Panc1 (cell line): ENCODE data around the gene LRRC59.

Source experiments
- POLR2AphosphoS5 ChIP-seq: IDR thresholded peaks from 2 replicates; pipeline ENCODE4 v1.6.1; 2012; ENCODE audit warnings: mild to moderate bottlenecking, low read depth, low read length, moderate library complexity
- TF ChIP-seq, protein P1 (sequence below): fragments of 450-650 bp; IDR thresholded peaks from 2 replicates; pipeline ENCODE4 v1.5.1; 2017; ENCODE audit warnings: mild to moderate bottlenecking

DNA sequence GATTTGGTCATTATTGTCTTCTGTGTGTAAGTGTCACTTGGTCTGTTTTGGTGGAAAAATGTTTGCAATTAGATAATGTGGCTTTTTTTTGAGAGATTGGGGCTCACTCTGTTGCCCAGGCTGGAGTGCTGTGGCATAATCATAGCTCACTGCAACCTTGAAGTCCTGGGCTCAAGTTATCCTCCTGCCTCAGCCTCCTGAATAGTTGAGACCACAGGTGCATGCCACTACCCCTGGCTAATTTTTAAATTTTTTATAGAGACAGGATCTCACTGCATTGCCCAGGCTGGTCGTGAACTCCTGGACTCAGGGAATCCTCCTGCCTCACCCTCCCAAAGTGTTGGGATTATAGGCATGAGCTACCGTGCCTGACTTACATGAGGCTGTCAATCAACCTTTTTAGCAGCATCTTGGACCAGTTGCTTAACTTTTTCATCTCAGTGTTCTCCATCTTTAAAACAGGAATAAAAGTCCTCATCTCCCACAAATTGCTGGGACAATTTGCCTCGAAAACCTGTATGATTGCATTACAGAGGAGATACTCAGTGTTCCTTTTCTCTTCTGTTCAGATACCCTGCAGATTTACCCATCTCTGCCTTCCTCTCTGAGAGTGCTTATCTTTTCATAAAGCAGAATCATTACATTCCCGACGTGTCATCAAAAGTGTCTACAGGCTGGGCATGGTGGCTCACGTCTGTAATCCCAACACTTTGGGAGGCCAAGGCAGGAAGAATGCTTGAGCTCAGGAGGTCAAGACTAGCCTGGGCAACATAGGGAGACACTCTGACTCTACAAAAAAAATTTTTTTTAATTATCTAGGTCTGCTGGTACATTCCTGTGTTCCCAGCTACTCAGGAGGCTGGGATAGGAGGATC, 47.8 kb upstream of the LRRC59 start:
- no peak for TF ChIP-seq POLR2AphosphoS5
- TF ChIP-seq, protein P1, sequence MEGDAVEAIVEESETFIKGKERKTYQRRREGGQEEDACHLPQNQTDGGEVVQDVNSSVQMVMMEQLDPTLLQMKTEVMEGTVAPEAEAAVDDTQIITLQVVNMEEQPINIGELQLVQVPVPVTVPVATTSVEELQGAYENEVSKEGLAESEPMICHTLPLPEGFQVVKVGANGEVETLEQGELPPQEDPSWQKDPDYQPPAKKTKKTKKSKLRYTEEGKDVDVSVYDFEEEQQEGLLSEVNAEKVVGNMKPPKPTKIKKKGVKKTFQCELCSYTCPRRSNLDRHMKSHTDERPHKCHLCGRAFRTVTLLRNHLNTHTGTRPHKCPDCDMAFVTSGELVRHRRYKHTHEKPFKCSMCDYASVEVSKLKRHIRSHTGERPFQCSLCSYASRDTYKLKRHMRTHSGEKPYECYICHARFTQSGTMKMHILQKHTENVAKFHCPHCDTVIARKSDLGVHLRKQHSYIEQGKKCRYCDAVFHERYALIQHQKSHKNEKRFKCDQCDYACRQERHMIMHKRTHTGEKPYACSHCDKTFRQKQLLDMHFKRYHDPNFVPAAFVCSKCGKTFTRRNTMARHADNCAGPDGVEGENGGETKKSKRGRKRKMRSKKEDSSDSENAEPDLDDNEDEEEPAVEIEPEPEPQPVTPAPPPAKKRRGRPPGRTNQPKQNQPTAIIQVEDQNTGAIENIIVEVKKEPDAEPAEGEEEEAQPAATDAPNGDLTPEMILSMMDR = no peak
